Keratinocyte (primary cell): ENCODE results near the gene TFR2. TPM values are rescaled to one million over a fixed set of nuclear protein-coding genes. Genes with fewer than 3 reads are reported as not detected.

Source experiments
- DNase-seq: peaks from one replicate; pipeline ENCODE4 v3.0.0-alpha.2; 2011; ENCODE audit warnings: low read depth, missing footprints, low spot score
- FAIRE-seq: peaks from 2 replicates; lab custom pipeline; 2011; peaks lifted over from hg19 to GRCh38; lab: Jason Lieb, UNC
- H2AFZ ChIP-seq: 2 replicates; pipeline ENCODE4 v1.6.0; 2012; ENCODE audit warnings: low read length, control low read depth, inconsistent platforms; ENCODE audit not compliant: control insufficient read depth
- H3K27ac ChIP-seq: 2 replicates; pipeline ENCODE4 v1.5.1; 2011; ENCODE audit warnings: low read length; ENCODE audit not compliant: control insufficient read depth, insufficient read depth
- H3K27me3 ChIP-seq: 3 replicates; pipeline ENCODE4 v1.6.0; 2011; ENCODE audit warnings: low read length; ENCODE audit not compliant: control insufficient read depth, insufficient read depth; ENCODE audit errors: extremely low read depth
- H3K36me3 ChIP-seq, 2 experiments: 2 replicates in 1 of 2; 3 replicates in 1 of 2; pipeline ENCODE4 v1.5.1; 2011; ENCODE audit warnings: low read length in 2 of 2, mild to moderate bottlenecking in 1 of 2; ENCODE audit not compliant: control insufficient read depth in 2 of 2, insufficient read depth in 2 of 2; ENCODE audit errors: extremely low read depth in 1 of 2
- H3K4me1 ChIP-seq: 3 replicates; pipeline ENCODE4 v1.5.1; 2011; ENCODE audit warnings: low read length; ENCODE audit not compliant: control insufficient read depth, insufficient read depth; ENCODE audit errors: extremely low read depth
- H3K4me2 ChIP-seq: 3 replicates; pipeline ENCODE4 v1.6.0; 2011; ENCODE audit warnings: low read depth, low read length; ENCODE audit not compliant: control insufficient read depth, insufficient read depth; ENCODE audit errors: extremely low read depth
- H3K4me3 ChIP-seq, 3 experiments: fragments of 200-600 bp in 1 of 3; sonication (generic) in 1 of 3; 2 replicates in 2 of 3; 3 replicates in 1 of 3; pipeline ENCODE4 v1.5.1; 2011 to 2016; ENCODE audit warnings: low read length in 3 of 3, mild to moderate bottlenecking in 3 of 3, control low read depth in 2 of 3, inconsistent platforms in 1 of 3, low read depth in 1 of 3, mixed read lengths in 1 of 3, mixed run types in 1 of 3, moderate library complexity in 1 of 3; ENCODE audit not compliant: control insufficient read depth in 2 of 3, insufficient read depth in 2 of 3; ENCODE audit errors: extremely low read depth in 1 of 3
- H3K79me2 ChIP-seq: 2 replicates; pipeline ENCODE4 v1.6.0; 2012; ENCODE audit warnings: low read length; ENCODE audit not compliant: control insufficient read depth, insufficient read depth
- H3K9ac ChIP-seq: 3 replicates; pipeline ENCODE4 v1.6.0; 2011; ENCODE audit warnings: low read length; ENCODE audit not compliant: control insufficient read depth, insufficient read depth; ENCODE audit errors: extremely low read depth
- H3K9me1 ChIP-seq: 3 replicates; pipeline ENCODE4 v1.6.0; 2011; ENCODE audit warnings: low read length; ENCODE audit not compliant: control insufficient read depth, insufficient read depth; ENCODE audit errors: extremely low read depth
- H3K9me3 ChIP-seq: 2 replicates; pipeline ENCODE4 v1.5.1; 2012; ENCODE audit warnings: low read depth, low read length; ENCODE audit not compliant: control insufficient read depth
- H4K20me1 ChIP-seq: 3 replicates; pipeline ENCODE4 v1.6.0; 2011; ENCODE audit warnings: low read length; ENCODE audit not compliant: control insufficient read depth, insufficient read depth; ENCODE audit errors: extremely low read depth
- EZH2 ChIP-seq: IDR thresholded peaks from one replicate; pipeline ENCODE4 v1.6.1; 2012; ENCODE audit warnings: inconsistent platforms, mild to moderate bottlenecking, low read length, moderate library complexity
- dilution Hi-C: fragments of 300-500 bp; cut with MboI; formaldehyde crosslinking; loops from one replicate; pipeline ENCODE4 v1.7.0; 2020; ENCODE audit warnings: low sequenced_read_pairs; ENCODE audit not compliant: extremely low pct_ligation_motif_present
- polyA plus RNA-seq, 5 experiments: library from polyadenylated mRNA; depleted of rRNA in 3 of 5; stranded (reverse) in 3 of 5; stranded (forward) in 1 of 5; unstranded in 1 of 5; fragments of >200 nt; gene quantifications; 1 replicate in 1 of 5; 2 replicates in 3 of 5; 3 replicates in 1 of 5; pipeline versions ENCODE4 v1.2.1 to v1.2.3, GENCODE V29; 2011 to 2012; ENCODE audit warnings: missing spikeins in 2 of 5, low read depth in 1 of 5, low replicate concordance in 1 of 5
- TF ChIP-seq, protein P1 (sequence below), 3 experiments: IDR thresholded peaks in 1 of 3; conservative IDR thresholded peaks in 1 of 3; optimal IDR thresholded peaks in 1 of 3; 2 replicates in 2 of 3; 3 replicates in 1 of 3; pipeline versions ENCODE3 to v1.5.1; 2011; ENCODE audit warnings: low read length in 3 of 3, mild to moderate bottlenecking in 3 of 3, moderate library complexity in 2 of 3, control low read depth in 1 of 3, inconsistent platforms in 1 of 3; ENCODE audit not compliant: insufficient read depth in 2 of 3; ENCODE audit errors: extremely low read depth in 1 of 3

The TFR2 gene
- polyA plus RNA-seq, 1 donor (not counting 4 experiments of a cell fraction or from before 2014, with no cell fraction given) = 0.12 TPM

DNA sequence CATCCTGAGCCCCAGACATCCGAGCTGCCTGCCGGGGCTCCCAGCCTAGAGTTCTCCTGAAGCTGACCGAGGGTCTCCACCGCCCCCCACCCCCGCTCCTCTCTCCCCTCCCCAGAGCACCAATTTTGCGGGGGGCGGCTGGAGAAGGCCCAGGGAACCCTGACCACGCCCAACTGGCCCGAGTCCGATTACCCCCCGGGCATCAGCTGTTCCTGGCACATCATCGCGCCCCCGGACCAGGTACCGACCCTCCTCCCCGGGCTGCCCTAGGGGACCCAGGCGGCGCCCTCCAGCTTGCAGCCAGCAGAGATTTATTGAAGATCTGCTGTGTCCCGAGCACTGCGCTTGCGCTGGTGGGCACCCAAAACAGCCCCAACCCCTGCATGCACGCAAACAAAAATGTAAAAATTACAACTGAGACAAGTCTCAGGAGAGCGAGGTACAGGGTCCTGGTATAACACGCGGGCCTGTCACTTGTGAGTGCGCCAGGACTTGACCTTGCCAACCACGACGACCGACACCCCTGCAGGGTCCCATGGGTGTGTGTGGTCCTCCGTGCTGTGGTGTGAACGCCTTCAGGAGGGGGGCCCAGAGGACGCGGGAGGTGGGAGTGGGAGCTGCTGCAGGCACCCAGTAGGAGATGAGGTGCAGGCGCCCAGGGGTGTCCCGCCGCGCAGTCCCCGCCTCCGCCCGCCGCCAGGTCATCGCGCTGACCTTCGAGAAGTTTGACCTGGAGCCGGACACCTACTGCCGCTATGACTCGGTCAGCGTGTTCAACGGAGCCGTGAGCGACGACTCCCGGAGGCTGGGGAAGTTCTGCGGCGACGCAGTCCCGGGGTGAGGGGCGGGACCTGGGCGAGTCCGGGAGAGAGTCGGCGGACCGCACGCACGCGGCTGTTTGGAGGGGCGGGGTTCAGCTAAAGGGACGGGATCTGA is 36.1 kb downstream of the TFR2 start:
- Histone ChIP-seq H3K4me2 (peak overlapping the region; percentile 88), H2AFZ (peak overlapping the region; percentile 71), H3K27me3 (no peaks in the 10 kb centered on the region), H3K79me2 (no peaks in the 10 kb centered on the region), H3K9me3 (no peaks in the 10 kb centered on the region), H3K4me1 (peaks cover 6% of the 10 kb centered on the region), H3K9me1 (no peaks in the 10 kb centered on the region), H4K20me1 (no peaks in the 10 kb centered on the region), H3K36me3 (no peaks in the 10 kb centered on the region), H3K4me3 (peak overlapping the region; percentile 54 to 73 (median 63)), H3K27ac (no peak overlapping the region), H3K9ac (peak overlapping the region; percentile 41)
- no peak for DNase-seq
- FAIRE-seq = no peak
- TF ChIP-seq, protein P1, sequence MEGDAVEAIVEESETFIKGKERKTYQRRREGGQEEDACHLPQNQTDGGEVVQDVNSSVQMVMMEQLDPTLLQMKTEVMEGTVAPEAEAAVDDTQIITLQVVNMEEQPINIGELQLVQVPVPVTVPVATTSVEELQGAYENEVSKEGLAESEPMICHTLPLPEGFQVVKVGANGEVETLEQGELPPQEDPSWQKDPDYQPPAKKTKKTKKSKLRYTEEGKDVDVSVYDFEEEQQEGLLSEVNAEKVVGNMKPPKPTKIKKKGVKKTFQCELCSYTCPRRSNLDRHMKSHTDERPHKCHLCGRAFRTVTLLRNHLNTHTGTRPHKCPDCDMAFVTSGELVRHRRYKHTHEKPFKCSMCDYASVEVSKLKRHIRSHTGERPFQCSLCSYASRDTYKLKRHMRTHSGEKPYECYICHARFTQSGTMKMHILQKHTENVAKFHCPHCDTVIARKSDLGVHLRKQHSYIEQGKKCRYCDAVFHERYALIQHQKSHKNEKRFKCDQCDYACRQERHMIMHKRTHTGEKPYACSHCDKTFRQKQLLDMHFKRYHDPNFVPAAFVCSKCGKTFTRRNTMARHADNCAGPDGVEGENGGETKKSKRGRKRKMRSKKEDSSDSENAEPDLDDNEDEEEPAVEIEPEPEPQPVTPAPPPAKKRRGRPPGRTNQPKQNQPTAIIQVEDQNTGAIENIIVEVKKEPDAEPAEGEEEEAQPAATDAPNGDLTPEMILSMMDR (optimal IDR thresholded peaks at IDR 0.05 in 1 of 3, IDR thresholded peaks at IDR 0.05 in 1 of 3, conservative IDR thresholded peaks at IDR 0.05 in 1 of 3; ENCODE audit: extremely low read depth in 1 of 3, insufficient read depth in 2 of 3, low read length in 3 of 3) = no peak
- TF ChIP-seq EZH2 = no peak
- dilution Hi-C loops = no loop called here

DNA sequence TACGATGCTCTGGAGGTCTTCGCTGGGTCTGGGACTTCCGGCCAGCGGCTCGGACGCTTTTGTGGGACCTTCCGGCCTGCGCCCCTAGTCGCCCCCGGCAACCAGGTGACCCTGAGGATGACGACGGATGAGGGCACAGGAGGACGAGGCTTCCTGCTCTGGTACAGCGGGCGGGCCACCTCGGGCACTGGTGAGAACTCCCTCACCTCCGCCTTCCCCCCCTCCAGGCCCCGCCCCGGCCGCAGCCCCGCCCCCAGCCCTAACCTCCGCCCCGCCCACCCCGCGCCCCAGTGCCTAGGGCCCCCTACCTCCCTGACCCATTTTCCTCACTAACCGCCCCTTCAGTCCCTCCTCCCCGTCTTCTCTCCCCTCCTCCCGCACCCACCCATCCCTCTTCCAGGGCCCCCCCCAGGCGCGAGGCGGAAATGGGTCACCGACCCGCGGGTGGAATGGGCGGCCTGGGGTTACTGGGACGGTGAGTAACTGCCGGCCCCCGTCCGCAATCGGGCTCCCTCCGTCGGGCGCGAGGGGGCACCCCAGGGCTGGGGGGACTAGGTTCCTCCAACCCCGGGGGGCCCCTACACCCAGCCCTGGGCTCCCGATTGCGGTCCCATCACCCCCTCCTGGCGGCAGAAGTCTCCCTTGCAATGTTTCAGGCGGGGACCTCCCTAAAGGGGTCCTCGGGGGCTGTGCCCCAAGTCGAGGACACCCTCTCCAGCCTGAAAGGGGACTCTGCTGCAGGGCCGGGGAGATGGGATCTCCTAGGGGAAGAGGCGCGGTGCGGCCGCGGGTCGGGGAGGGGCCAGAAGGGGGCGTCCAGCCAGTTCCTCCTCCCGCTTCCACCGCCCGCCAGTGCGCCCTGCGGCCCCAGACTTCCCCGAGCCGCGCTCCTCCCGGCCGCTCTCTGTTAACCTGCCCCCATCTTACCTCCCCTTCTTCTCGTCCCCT is 37.0 kb downstream of the TFR2 start:
- Histone ChIP-seq H3K36me3 (no peaks in the 10 kb centered on the region), H3K9me3 (no peaks in the 10 kb centered on the region), H3K27ac (no peak overlapping the region), H2AFZ (peak overlapping the region; percentile 71), H3K4me2 (peak overlapping the region; percentile 88), H3K4me3 (peak overlapping the region; percentile 54 to 73 (median 63)), H3K27me3 (no peaks in the 10 kb centered on the region), H3K79me2 (no peaks in the 10 kb centered on the region), H3K4me1 (peaks cover 6% of the 10 kb centered on the region), H3K9ac (peak overlapping the region; percentile 41), H3K9me1 (no peaks in the 10 kb centered on the region), H4K20me1 (no peaks in the 10 kb centered on the region)
- dilution Hi-C loops = no loop called here
- DNase-seq = no peak
- no peak for TF ChIP-seq EZH2
- TF ChIP-seq, protein P1 (optimal IDR thresholded peaks at IDR 0.05 in 1 of 3, IDR thresholded peaks at IDR 0.05 in 1 of 3, conservative IDR thresholded peaks at IDR 0.05 in 1 of 3; ENCODE audit: extremely low read depth in 1 of 3, insufficient read depth in 2 of 3, low read length in 3 of 3) = peak; percentile 25 to 49 (median 46)
- FAIRE-seq = no peak
